Tibial artery (tissue), 4 donors: Measurements from ENCODE around the gene NOXA1.

Experiments
- DNase-seq, 2 donors: peaks; one replicate each; pipeline ENCODE4 v3.0.0-alpha.2; 2019
- H3K27ac ChIP-seq, 2 donors: fragments of 200-600 bp; sonication (generic) in 1 of 2; 1 replicate in 1 of 2; 2 replicates in 1 of 2; pipeline ENCODE4 v1.5.1; 2018 to 2019; ENCODE audit warnings: mild to moderate bottlenecking in 1 of 2
- H3K27me3 ChIP-seq, 2 donors: fragments of 200-600 bp; sonication (generic) in 1 of 2; one replicate each; pipeline versions ENCODE4 v1.5.1 to v1.6.0; 2016 to 2019
- H3K36me3 ChIP-seq, 3 donors: fragments of 200-600 bp; sonication (generic) in 2 of 3; one replicate each; pipeline ENCODE4 v1.5.1; 2016 to 2019; ENCODE audit warnings: mild to moderate bottlenecking in 2 of 3
- H3K4me1 ChIP-seq, 4 donors: fragments of 200-600 bp; sonication (generic) in 2 of 4; 1 replicate in 3 of 4; 2 replicates in 1 of 4; pipeline ENCODE4 v1.5.1; 2016 to 2019
- H3K4me3 ChIP-seq, 2 donors: fragments of 200-600 bp; sonication (generic) in 1 of 2; 1 replicate in 1 of 2; 2 replicates in 1 of 2; pipeline ENCODE4 v1.5.1; 2018 to 2019; ENCODE audit warnings: mild to moderate bottlenecking in 2 of 2
- H3K9me3 ChIP-seq, 3 donors: fragments of 200-600 bp; sonication (generic) in 1 of 3; one replicate each; pipeline ENCODE4 v1.5.1; 2016 to 2019
- CTCF ChIP-seq, 2 experiments: fragments of 200-600 bp in 1 of 2; fragments of 450-650 bp in 1 of 2; IDR thresholded peaks; one replicate each; pipeline ENCODE4 v1.5.1; 2017 to 2019; ENCODE audit warnings: antibody characterized with exemption in 2 of 2, mild to moderate bottlenecking in 1 of 2, moderate library complexity in 1 of 2
- intact Hi-C: fragments of 100-400 bp; cut with DNase I; formaldehyde crosslinking; loops from one replicate; pipeline ENCODE4 v1.15.0; 2023; ENCODE audit warnings: low total_unique reads

NOXA1 gene

GRCh38 chr9:137480686-137481683, 57.8 kb downstream of the NOXA1 start:
- Histone ChIP-seq H3K27ac (no peak overlapping the region), H3K9me3 (peaks cover 0 to 1% (median 0%) of the 10 kb centered on the region in 3 donors), H3K27me3 (no peaks in the 10 kb centered on the region), H3K36me3 (peaks cover 1 to 42% (median 6%) of the 10 kb centered on the region in 3 donors), H3K4me3 (no peak overlapping the region), H3K4me1 (peaks cover 0 to 13% (median 2%) of the 10 kb centered on the region in 4 donors)
- TF ChIP-seq CTCF (IDR thresholded peaks at IDR 0.05), result no peak
- DNase-seq, result peak in 1 of 2 donors; percentile 59
- intact Hi-C loops, result no loop called here

- Histone ChIP-seq H3K27me3 (no peaks in the 10 kb centered on the region), H3K4me3 (no peak overlapping the region), H3K27ac (no peak overlapping the region), H3K36me3 (peaks cover 0 to 41% (median 0%) of the 10 kb centered on the region in 3 donors), H3K4me1 (peaks cover 0 to 13% (median 2%) of the 10 kb centered on the region in 4 donors), H3K9me3 (no peaks in the 10 kb centered on the region)
- intact Hi-C loops, result no loop called here
- no peak for TF ChIP-seq CTCF (IDR thresholded peaks at IDR 0.05)
- peak; percentile 67 to 80 for DNase-seq
Observed at GRCh38 chr9:137482094-137482781, 59.0 kb downstream of the NOXA1 start.
